Raji (cell line): ENCODE measurements around the gene ITPRIP.

ENCODE experiments used
- POLR2A ChIP-seq: IDR thresholded peaks from 2 replicates; pipeline ENCODE4 v1.6.1; 2011; ENCODE audit warnings: low read depth, low read length, control low read depth; ENCODE audit not compliant: insufficient read depth

Gene ITPRIP, protein sequence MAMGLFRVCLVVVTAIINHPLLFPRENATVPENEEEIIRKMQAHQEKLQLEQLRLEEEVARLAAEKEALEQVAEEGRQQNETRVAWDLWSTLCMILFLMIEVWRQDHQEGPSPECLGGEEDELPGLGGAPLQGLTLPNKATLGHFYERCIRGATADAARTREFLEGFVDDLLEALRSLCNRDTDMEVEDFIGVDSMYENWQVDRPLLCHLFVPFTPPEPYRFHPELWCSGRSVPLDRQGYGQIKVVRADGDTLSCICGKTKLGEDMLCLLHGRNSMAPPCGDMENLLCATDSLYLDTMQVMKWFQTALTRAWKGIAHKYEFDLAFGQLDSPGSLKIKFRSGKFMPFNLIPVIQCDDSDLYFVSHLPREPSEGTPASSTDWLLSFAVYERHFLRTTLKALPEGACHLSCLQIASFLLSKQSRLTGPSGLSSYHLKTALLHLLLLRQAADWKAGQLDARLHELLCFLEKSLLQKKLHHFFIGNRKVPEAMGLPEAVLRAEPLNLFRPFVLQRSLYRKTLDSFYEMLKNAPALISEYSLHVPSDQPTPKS

GRCh38 chr10:104337985-104338735 is at the start of gene ITPRIP:
Gene ITPRIP (minus strand): TSS chr10:104338465. CDS start chr10:104316051, 22,414 bp downstream.
- TF ChIP-seq POLR2A: peak; percentile 87

DNA sequence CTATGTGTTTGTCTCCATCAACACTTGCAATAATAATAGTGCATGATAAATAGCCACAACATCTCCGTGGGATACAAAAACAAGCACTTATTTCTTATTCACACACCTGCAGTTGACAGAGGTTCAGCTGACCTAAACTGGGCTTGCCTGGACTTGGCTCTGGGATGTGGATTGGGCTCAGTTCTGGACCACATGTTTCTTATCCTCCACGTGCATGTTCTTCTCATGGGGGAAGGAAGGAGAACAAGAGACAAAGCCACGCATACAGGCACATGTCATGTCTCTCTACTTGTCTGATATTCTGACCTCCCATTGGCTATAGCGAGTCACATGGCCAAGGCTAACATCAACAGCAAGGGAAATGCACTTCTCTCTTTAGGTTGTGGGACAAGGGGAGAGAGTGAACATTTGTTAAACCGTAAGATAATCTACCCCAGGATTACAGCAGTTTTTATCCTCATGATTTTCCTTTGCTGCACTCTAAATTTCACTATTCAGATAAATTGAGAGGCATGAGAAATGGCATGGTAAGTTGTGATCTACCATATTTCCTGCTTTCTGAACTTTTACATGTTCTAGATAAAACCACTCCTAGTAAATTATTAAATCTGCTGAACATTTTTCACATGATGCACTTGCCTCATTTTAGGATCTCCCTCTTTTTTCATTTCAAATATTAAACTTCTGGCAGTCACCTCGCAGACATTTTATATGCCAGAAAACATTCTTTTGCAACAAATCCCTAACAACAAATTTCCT is 49.0 kb upstream of the ITPRIP start:
- no peak for TF ChIP-seq POLR2A

- no peak for TF ChIP-seq POLR2A
Observed at GRCh38 chr10:104380336-104380735, 42.1 kb upstream of the ITPRIP start.

- TF ChIP-seq POLR2A: no peak
Observed at GRCh38 chr10:104376784-104377300, 38.6 kb upstream of the ITPRIP start.

DNA sequence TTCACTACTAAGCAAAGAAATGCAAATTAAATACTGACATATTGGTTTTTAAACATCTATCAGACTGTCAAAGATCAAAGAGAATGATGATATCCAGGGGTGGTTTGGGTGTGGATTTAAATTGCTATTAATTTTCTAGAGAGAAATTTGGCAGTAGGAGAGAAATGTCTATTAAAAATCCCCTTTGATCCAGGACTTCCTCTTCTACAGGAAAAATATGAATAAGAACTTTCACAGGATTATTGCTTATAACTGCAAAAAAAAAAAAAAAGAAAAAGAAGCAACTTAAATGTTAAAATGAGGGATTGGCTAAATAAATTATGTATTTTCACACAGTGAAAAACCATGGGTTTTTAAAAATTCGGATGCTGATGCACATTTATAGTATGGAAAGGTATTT is 36.3 kb upstream of the ITPRIP start:
- no peak for TF ChIP-seq POLR2A

- TF ChIP-seq POLR2A: no peak
Observed at GRCh38 chr10:104371753-104372152, 33.5 kb upstream of the ITPRIP start.

DNA sequence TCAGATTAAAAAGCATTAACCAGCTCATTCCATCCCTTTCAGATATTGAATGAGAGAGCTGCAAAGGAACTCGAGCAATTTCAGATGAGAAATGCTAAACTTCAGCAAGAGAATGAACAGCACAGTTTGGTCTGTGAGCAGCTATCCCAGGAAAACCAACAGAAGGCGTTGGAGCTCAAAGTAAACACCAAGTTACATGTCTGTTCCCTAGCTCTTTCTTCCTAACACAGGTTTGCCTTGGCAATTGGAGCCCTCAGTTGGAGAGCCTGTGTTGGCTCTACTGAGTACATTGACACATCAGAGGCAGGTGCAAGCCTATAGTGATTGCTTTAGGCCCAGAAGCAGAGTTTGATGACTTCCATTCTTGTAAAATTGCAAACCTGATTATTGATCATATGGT is 30.1 kb upstream of the ITPRIP start:
- no peak for TF ChIP-seq POLR2A

- no peak for TF ChIP-seq POLR2A
Observed at GRCh38 chr10:104367904-104368303, 29.6 kb upstream of the ITPRIP start.

- no peak for TF ChIP-seq POLR2A
Observed at GRCh38 chr10:104359811-104360210, 21.5 kb upstream of the ITPRIP start.

- no peak for TF ChIP-seq POLR2A
Observed at GRCh38 chr10:104353325-104354048, 15.2 kb upstream of the ITPRIP start, which contains the start of gene CFAP58. Gene CFAP58 (plus strand): TSS chr10:104353833. CDS start chr10:104353898, 65 bp downstream.

- no peak for TF ChIP-seq POLR2A
Observed at GRCh38 chr10:104351919-104352318, 13.7 kb upstream of the ITPRIP start.

GRCh38 chr10:104351061-104351702 is 12.9 kb upstream of the ITPRIP start:
- no peak for TF ChIP-seq POLR2A

GRCh38 chr10:104350127-104350635 is 11.9 kb upstream of the ITPRIP start:
- TF ChIP-seq POLR2A: no peak
